ENCODE results near the gene PCCA.
A peak's percentile ranks its signal among the peaks of the same experiment; 100 is the strongest.

Gene PCCA

DNA sequence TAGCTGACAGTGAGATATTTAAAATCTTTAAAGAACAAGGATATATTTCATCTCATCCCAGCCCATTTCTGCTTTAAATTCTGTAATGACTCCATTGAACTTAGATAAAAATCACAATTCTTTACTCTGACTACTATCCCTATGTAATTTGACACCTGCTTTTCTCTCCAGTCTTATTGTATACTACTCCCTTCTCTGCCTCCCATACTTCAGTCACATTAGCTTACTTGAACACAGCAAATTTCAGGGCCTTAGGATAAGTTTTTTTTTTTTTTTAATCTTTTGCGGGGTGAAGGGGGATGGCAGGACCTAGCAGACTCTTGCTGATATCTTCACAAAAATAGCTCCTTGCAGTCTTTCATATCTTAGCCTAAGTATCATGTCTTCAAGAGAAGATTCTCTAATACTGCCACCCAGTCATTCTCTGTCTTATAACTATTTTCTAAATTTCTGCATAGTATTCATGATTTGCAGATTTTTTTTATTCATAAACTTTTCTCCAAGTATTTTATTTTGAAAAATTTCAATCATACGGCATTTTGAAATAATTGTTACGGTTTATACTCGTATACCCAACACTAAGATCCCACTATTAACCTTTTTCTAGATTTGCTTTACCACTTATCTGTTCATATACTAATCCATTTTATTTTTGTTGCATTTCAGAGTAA lies 151.4 kb downstream of the PCCA start:
- Histone ChIP-seq H3K36me3 (ENCODE audit: control insufficient read depth in 1 of 2, insufficient read depth in 2 of 2, low read depth in 1 of 2, low read length in 2 of 2) (no peaks in the 10 kb centered on the region), H3K79me1 (replicated peaks; ENCODE audit: low read length, poor library complexity, severe bottlenecking) (peaks cover 7% of the 10 kb centered on the region), H3K18ac (ENCODE audit: low read depth in 1 of 2, low read length in 2 of 2) (no peak overlapping the region), H2BK5ac (ENCODE audit: low read depth, low read length, poor library complexity, severe bottlenecking) (no peak overlapping the region), H4K8ac (ENCODE audit: low read length) (no peak overlapping the region), H3K4me3 (ENCODE audit: insufficient read depth in 1 of 2, low read depth in 1 of 2, low read length in 2 of 2) (no peak overlapping the region), H2AFZ (ENCODE audit: low read depth, low read length) (no peak overlapping the region), H3K9ac (ENCODE audit: low read length) (no peak overlapping the region), H2BK15ac (ENCODE audit: low read depth, poor library complexity, severe bottlenecking) (no peak overlapping the region), H3K23ac (ENCODE audit: low read length in 2 of 2) (no peak overlapping the region), H3K14ac (ENCODE audit: low read length in 2 of 2) (no peak overlapping the region), H3K27ac (ENCODE audit: low read length, poor library complexity, severe bottlenecking) (no peak overlapping the region), H2AK5ac (ENCODE audit: low read length, severe bottlenecking) (no peak overlapping the region), H2BK12ac (ENCODE audit: low read length in 2 of 2) (no peak overlapping the region), H4K91ac (ENCODE audit: low read length) (no peak overlapping the region), H2BK120ac (ENCODE audit: low read depth, low read length) (no peak overlapping the region), H3K27me3 (ENCODE audit: control insufficient read depth in 1 of 2, insufficient read depth in 1 of 2, low read length in 2 of 2) (no peaks in the 10 kb centered on the region), H3K9me3 (ENCODE audit: control insufficient read depth, low read length) (no peaks in the 10 kb centered on the region), H3K4ac (ENCODE audit: low read depth in 1 of 2, low read length in 2 of 2) (no peak overlapping the region), H3K4me1 (ENCODE audit: control insufficient read depth, insufficient read depth, low read depth, low read length) (no peaks in the 10 kb centered on the region), H3K4me2 (ENCODE audit: low read length, poor library complexity, severe bottlenecking) (no peak overlapping the region)
- WGBS, result 91% methylated on average over 3 of the region's 4 CpGs
- DNase-seq, result no peak

DNA sequence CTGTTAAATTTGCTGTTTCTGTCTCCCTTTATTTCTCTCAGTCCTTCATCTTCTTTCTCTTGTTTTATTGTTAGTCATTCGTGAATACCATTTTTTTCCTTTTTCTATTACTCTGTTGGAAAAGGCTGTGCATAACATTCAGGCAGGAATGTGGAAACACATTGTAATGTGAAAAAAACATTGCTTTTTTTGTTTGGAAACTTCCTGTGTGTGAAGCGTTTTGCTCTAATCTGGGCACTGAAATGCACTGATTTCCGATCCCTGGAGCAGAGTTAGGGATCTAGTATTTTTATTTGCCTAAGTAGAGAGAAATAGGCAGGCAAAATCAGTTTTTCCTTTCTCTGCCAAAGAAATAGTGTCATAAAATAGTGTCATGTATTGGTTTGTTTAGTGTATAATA lies 155.5 kb downstream of the PCCA start:
- DNase-seq, result no peak
- Histone ChIP-seq H3K9ac (ENCODE audit: low read length) (peak overlapping the region; percentile 56), H3K9me3 (ENCODE audit: control insufficient read depth, low read length) (peaks cover 19% of the 10 kb centered on the region), H3K4me1 (ENCODE audit: control insufficient read depth, insufficient read depth, low read depth, low read length) (no peaks in the 10 kb centered on the region), H3K4me3 (ENCODE audit: insufficient read depth in 1 of 2, low read depth in 1 of 2, low read length in 2 of 2) (no peak overlapping the region), H3K27me3 (ENCODE audit: control insufficient read depth in 1 of 2, insufficient read depth in 1 of 2, low read length in 2 of 2) (no peaks in the 10 kb centered on the region), H2BK5ac (ENCODE audit: low read depth, low read length, poor library complexity, severe bottlenecking) (no peak overlapping the region), H2BK120ac (ENCODE audit: low read depth, low read length) (no peak overlapping the region), H2AK5ac (ENCODE audit: low read length, severe bottlenecking) (no peak overlapping the region), H3K27ac (ENCODE audit: low read length, poor library complexity, severe bottlenecking) (no peak overlapping the region), H3K4ac (ENCODE audit: low read depth in 1 of 2, low read length in 2 of 2) (no peak overlapping the region), H3K23ac (ENCODE audit: low read length in 2 of 2) (no peak overlapping the region), H4K8ac (ENCODE audit: low read length) (no peak overlapping the region), H3K18ac (ENCODE audit: low read depth in 1 of 2, low read length in 2 of 2) (no peak overlapping the region), H3K4me2 (ENCODE audit: low read length, poor library complexity, severe bottlenecking) (no peak overlapping the region), H2AFZ (ENCODE audit: low read depth, low read length) (no peak overlapping the region), H3K36me3 (ENCODE audit: control insufficient read depth in 1 of 2, insufficient read depth in 2 of 2, low read depth in 1 of 2, low read length in 2 of 2) (peaks cover 0 to 4% of the 10 kb centered on the region in 2 experiments), H3K79me1 (replicated peaks; ENCODE audit: low read length, poor library complexity, severe bottlenecking) (peaks cover 13% of the 10 kb centered on the region), H4K91ac (ENCODE audit: low read length) (no peak overlapping the region), H2BK12ac (ENCODE audit: low read length in 2 of 2) (no peak overlapping the region), H2BK15ac (ENCODE audit: low read depth, poor library complexity, severe bottlenecking) (no peak overlapping the region), H3K14ac (ENCODE audit: low read length in 2 of 2) (no peak overlapping the region)
- WGBS, result 68% methylated on average over 2 of the region's 3 CpGs

- Histone ChIP-seq H3K9me3 (ENCODE audit: control insufficient read depth, low read length) (peaks cover 22% of the 10 kb centered on the region), H3K23ac (ENCODE audit: low read length in 2 of 2) (no peak overlapping the region), H2AK5ac (ENCODE audit: low read length, severe bottlenecking) (no peak overlapping the region), H2BK5ac (ENCODE audit: low read depth, low read length, poor library complexity, severe bottlenecking) (no peak overlapping the region), H2AFZ (ENCODE audit: low read depth, low read length) (no peak overlapping the region), H3K9ac (ENCODE audit: low read length) (no peak overlapping the region), H3K27me3 (ENCODE audit: control insufficient read depth in 1 of 2, insufficient read depth in 1 of 2, low read length in 2 of 2) (no peaks in the 10 kb centered on the region), H3K14ac (ENCODE audit: low read length in 2 of 2) (no peak overlapping the region), H3K18ac (ENCODE audit: low read depth in 1 of 2, low read length in 2 of 2) (no peak overlapping the region), H3K27ac (ENCODE audit: low read length, poor library complexity, severe bottlenecking) (no peak overlapping the region), H3K79me1 (replicated peaks; ENCODE audit: low read length, poor library complexity, severe bottlenecking) (peaks cover 13% of the 10 kb centered on the region), H2BK120ac (ENCODE audit: low read depth, low read length) (no peak overlapping the region), H4K8ac (ENCODE audit: low read length) (no peak overlapping the region), H2BK12ac (ENCODE audit: low read length in 2 of 2) (no peak overlapping the region), H4K91ac (ENCODE audit: low read length) (no peak overlapping the region), H2BK15ac (ENCODE audit: low read depth, poor library complexity, severe bottlenecking) (no peak overlapping the region), H3K4me1 (ENCODE audit: control insufficient read depth, insufficient read depth, low read depth, low read length) (no peaks in the 10 kb centered on the region), H3K4ac (ENCODE audit: low read depth in 1 of 2, low read length in 2 of 2) (no peak overlapping the region), H3K4me3 (ENCODE audit: insufficient read depth in 1 of 2, low read depth in 1 of 2, low read length in 2 of 2) (no peak overlapping the region), H3K36me3 (ENCODE audit: control insufficient read depth in 1 of 2, insufficient read depth in 2 of 2, low read depth in 1 of 2, low read length in 2 of 2) (peaks cover 0 to 4% of the 10 kb centered on the region in 2 experiments), H3K4me2 (ENCODE audit: low read length, poor library complexity, severe bottlenecking) (no peak overlapping the region)
- no CpG with 5 or more reads among the region's 1 CpG for WGBS
- no peak for DNase-seq
Measured at GRCh38 chr13:100245104-100245503, 156.2 kb downstream of the PCCA start.

DNA sequence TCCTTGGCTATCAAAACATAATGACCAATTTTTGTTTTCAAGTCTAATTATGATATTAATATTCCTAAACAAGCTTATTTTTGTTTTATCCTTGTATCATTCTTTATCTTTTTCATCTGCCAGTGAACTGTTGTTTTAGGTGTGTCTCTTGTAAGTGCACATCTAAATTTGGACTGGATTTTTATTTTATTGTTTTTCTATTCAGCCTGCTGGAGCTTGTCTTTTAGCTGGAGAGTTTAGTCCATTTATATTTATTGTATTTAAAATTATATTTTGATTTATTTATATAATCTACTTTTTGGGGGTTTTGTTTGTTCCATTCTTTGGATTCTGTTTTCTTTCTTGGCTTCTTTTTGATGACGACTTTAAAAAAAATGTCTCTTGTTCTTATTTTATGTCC lies 159.0 kb downstream of the PCCA start:
- H2BK12ac ChIP-seq (ENCODE audit: low read length in 2 of 2), result no peak overlapping the region
- H3K27ac ChIP-seq (ENCODE audit: low read length, poor library complexity, severe bottlenecking), result no peak overlapping the region
- no peak overlapping the region for H3K18ac ChIP-seq (ENCODE audit: low read depth in 1 of 2, low read length in 2 of 2)
- peaks cover 16% of the 10 kb centered on the region for H3K79me1 ChIP-seq (replicated peaks; ENCODE audit: low read length, poor library complexity, severe bottlenecking)
- H3K23ac ChIP-seq (ENCODE audit: low read length in 2 of 2), result no peak overlapping the region
- no peaks in the 10 kb centered on the region for H3K27me3 ChIP-seq (ENCODE audit: control insufficient read depth in 1 of 2, insufficient read depth in 1 of 2, low read length in 2 of 2)
- no peak overlapping the region for H3K4ac ChIP-seq (ENCODE audit: low read depth in 1 of 2, low read length in 2 of 2)
- peaks cover 0 to 4% of the 10 kb centered on the region in 2 experiments for H3K36me3 ChIP-seq (ENCODE audit: control insufficient read depth in 1 of 2, insufficient read depth in 2 of 2, low read depth in 1 of 2, low read length in 2 of 2)
- no peaks in the 10 kb centered on the region for H3K4me1 ChIP-seq (ENCODE audit: control insufficient read depth, insufficient read depth, low read depth, low read length)
- no peak overlapping the region for H3K9ac ChIP-seq (ENCODE audit: low read length)
- H3K9me3 ChIP-seq (ENCODE audit: control insufficient read depth, low read length), result peaks cover 22% of the 10 kb centered on the region
- WGBS, result no CpG with 5 or more reads among the region's 1 CpG
- peak overlapping the region in 1 of 2 experiments; percentile 36 for H3K4me3 ChIP-seq (ENCODE audit: insufficient read depth in 1 of 2, low read depth in 1 of 2, low read length in 2 of 2)
- no peak overlapping the region for H2AK5ac ChIP-seq (ENCODE audit: low read length, severe bottlenecking)
- H2BK15ac ChIP-seq (ENCODE audit: low read depth, poor library complexity, severe bottlenecking), result no peak overlapping the region
- H3K14ac ChIP-seq (ENCODE audit: low read length in 2 of 2), result no peak overlapping the region
- no peak overlapping the region for H4K91ac ChIP-seq (ENCODE audit: low read length)
- H2BK5ac ChIP-seq (ENCODE audit: low read depth, low read length, poor library complexity, severe bottlenecking), result no peak overlapping the region
- no peak overlapping the region for H3K4me2 ChIP-seq (ENCODE audit: low read length, poor library complexity, severe bottlenecking)
- no peak for DNase-seq
- H2AFZ ChIP-seq (ENCODE audit: low read depth, low read length), result no peak overlapping the region
- no peak overlapping the region for H4K8ac ChIP-seq (ENCODE audit: low read length)
- H2BK120ac ChIP-seq (ENCODE audit: low read depth, low read length), result no peak overlapping the region

Data from mesenchymal stem cell (in vitro differentiated cells and primary cell).